Stomach (tissue), 4 donors: ENCODE measurements around the gene SYT4.

ENCODE experiments used
- EP300 ChIP-seq: sonication (generic); formaldehyde crosslinking; IDR thresholded peaks from one replicate; pipeline ENCODE4 v1.6.1; 2017; ENCODE audit warnings: antibody characterized with exemption
- POLR2A ChIP-seq, 4 donors: fragments of 450-650 bp; IDR thresholded peaks; one replicate each; pipeline ENCODE4 v1.6.1; 2016; ENCODE audit warnings: antibody characterized with exemption in 4 of 4, control low read depth in 2 of 4, mild to moderate bottlenecking in 1 of 4, moderate library complexity in 1 of 4
- POLR2AphosphoS5 ChIP-seq, 3 donors: sonication (generic); formaldehyde crosslinking; IDR thresholded peaks; one replicate each; pipeline ENCODE4 v1.6.1; 2016; ENCODE audit warnings: antibody characterized with exemption in 3 of 3
- TF ChIP-seq, protein P1 (sequence below), 7 experiments: fragments of 450-650 bp in 4 of 7; fragments of 200-600 bp in 3 of 7; sonication (generic) in 3 of 7; IDR thresholded peaks; one replicate each; pipeline ENCODE4 v1.5.1; 2016 to 2019; ENCODE audit warnings: antibody characterized with exemption in 7 of 7, control low read depth in 2 of 7, mild to moderate bottlenecking in 1 of 7

DNA sequence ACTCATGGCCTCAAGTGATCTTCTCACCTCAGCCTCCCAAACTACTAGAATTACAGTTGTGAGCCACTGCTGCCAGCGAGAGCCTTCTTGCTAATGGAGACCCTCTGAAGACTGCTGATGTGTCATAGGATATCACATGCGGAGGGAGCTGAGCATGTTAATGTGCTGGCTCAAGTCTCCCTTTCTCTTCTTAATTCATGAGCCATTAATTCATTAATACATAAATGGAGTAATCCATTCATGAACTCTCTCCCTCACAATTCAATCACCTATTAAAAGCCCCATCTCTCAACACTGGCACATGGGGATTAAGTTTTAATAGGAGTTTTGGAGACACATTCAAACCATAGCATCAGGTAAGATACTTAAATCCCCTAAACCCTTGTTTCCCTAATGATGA lies 54.8 kb downstream of the SYT4 start:
- TF ChIP-seq, protein P1, sequence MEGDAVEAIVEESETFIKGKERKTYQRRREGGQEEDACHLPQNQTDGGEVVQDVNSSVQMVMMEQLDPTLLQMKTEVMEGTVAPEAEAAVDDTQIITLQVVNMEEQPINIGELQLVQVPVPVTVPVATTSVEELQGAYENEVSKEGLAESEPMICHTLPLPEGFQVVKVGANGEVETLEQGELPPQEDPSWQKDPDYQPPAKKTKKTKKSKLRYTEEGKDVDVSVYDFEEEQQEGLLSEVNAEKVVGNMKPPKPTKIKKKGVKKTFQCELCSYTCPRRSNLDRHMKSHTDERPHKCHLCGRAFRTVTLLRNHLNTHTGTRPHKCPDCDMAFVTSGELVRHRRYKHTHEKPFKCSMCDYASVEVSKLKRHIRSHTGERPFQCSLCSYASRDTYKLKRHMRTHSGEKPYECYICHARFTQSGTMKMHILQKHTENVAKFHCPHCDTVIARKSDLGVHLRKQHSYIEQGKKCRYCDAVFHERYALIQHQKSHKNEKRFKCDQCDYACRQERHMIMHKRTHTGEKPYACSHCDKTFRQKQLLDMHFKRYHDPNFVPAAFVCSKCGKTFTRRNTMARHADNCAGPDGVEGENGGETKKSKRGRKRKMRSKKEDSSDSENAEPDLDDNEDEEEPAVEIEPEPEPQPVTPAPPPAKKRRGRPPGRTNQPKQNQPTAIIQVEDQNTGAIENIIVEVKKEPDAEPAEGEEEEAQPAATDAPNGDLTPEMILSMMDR (IDR thresholded peaks at IDR 0.05): no peak
- TF ChIP-seq POLR2A (IDR thresholded peaks at IDR 0.05) (no peak), POLR2AphosphoS5 (IDR thresholded peaks at IDR 0.05) (no peak), EP300 (no peak)
